A673 (cell line): Measurements from ENCODE around the gene ANTXRL. TPM values are rescaled to one million over a fixed set of nuclear protein-coding genes. Genes with fewer than 3 reads are reported as not detected.
"Not testable (repeated sequence)": the region's sequence is repeated elsewhere in the genome, so short reads cannot be mapped to it uniquely, and the experiment has no call there.

Source experiments
- BruUV-seq: library from RNA; stranded (reverse); fragments of 400-500 nt; replicated peaks from 2 replicates; lab custom pipeline; 2021; lab: Mats Ljungman, UMichigan
- CTCF ChIA-PET: fragments of 300-600 bp; sonication (Branson Sonifier 250); formaldehyde crosslinking; loops from one replicate; lab custom pipeline; 2022; ENCODE audit warnings: antibody characterized with exemption; lab: Charles Lee
- POLR2A ChIA-PET: fragments of 300-600 bp; sonication (Branson Sonifier 250); formaldehyde crosslinking; loops from one replicate; lab custom pipeline; 2022; ENCODE audit warnings: antibody characterized with exemption; ENCODE audit not compliant: low non-redundant PET; lab: Charles Lee
- DNase-seq: peaks from one replicate; pipeline ENCODE4 v3.0.0-alpha.2; 2015; ENCODE audit warnings: low spot score
- H3K27ac ChIP-seq: fragments of 200-600 bp; sonication (generic); 2 replicates; pipeline ENCODE4 v1.5.1; 2016; ENCODE audit warnings: mixed run types, low read depth, mild to moderate bottlenecking, mixed read lengths, antibody characterized with exemption, low read length; ENCODE audit not compliant: poor library complexity, severe bottlenecking
- H3K27me3 ChIP-seq: fragments of 200-600 bp; sonication (generic); replicated peaks from 2 replicates; pipeline ENCODE4 v1.6.1; 2017; ENCODE audit warnings: mixed run types, low read depth, mild to moderate bottlenecking, mixed read lengths, antibody characterized with exemption, low read length; ENCODE audit not compliant: insufficient read depth, poor library complexity
- H3K36me3 ChIP-seq: fragments of 200-600 bp; sonication (generic); 2 replicates; pipeline ENCODE4 v1.6.1; 2016; ENCODE audit warnings: mixed run types, mild to moderate bottlenecking, mixed read lengths, antibody characterized with exemption, low read length; ENCODE audit not compliant: insufficient read depth, poor library complexity, severe bottlenecking
- H3K4me1 ChIP-seq: fragments of 200-600 bp; sonication (generic); 2 replicates; pipeline ENCODE4 v1.6.1; 2017; ENCODE audit warnings: mixed run types, mild to moderate bottlenecking, mixed read lengths, antibody characterized with exemption, low read length; ENCODE audit not compliant: insufficient read depth, poor library complexity, severe bottlenecking
- H3K4me3 ChIP-seq: fragments of 200-600 bp; sonication (generic); 2 replicates; pipeline ENCODE4 v1.5.1; 2016; ENCODE audit warnings: low read depth, mixed run types, mild to moderate bottlenecking, mixed read lengths, low read length; ENCODE audit not compliant: poor library complexity, severe bottlenecking
- H3K9me3 ChIP-seq: fragments of 200-600 bp; sonication (generic); 2 replicates; pipeline ENCODE4 v1.6.1; 2016; ENCODE audit warnings: mixed run types, low read depth, mild to moderate bottlenecking, mixed read lengths, antibody characterized with exemption, low read length; ENCODE audit not compliant: poor library complexity, severe bottlenecking
- EZH2 ChIP-seq: fragments of 200-600 bp; sonication (generic); IDR thresholded peaks from 2 replicates; pipeline ENCODE4 v1.6.1; 2017; ENCODE audit warnings: borderline replicate concordance, low read depth, mild to moderate bottlenecking, mixed read lengths, antibody characterized with exemption, low read length; ENCODE audit not compliant: poor library complexity, severe bottlenecking
- intact Hi-C: fragments of 100-400 bp; cut with micrococcal nuclease; formaldehyde crosslinking; loops from one replicate; pipeline ENCODE4 v1.10.0; 2022; ENCODE audit not compliant: unreplicated experiment
- total RNA-seq: library from RNA; stranded (reverse); gene quantifications from 2 replicates; pipeline ENCODE4 v1.2.3, GENCODE V29; 2021
- TF ChIP-seq, protein P1 (sequence below): fragments of 300-800, 200-600 bp; sonication (generic); conservative IDR thresholded peaks from 2 replicates; pipeline ENCODE4 v1.5.1; 2017; ENCODE audit warnings: low read depth, mild to moderate bottlenecking, antibody characterized with exemption, low read length, moderate library complexity, mixed read lengths

Gene ANTXRL
- total RNA-seq, 1 experiment from 2014 or later = not detected

DNA sequence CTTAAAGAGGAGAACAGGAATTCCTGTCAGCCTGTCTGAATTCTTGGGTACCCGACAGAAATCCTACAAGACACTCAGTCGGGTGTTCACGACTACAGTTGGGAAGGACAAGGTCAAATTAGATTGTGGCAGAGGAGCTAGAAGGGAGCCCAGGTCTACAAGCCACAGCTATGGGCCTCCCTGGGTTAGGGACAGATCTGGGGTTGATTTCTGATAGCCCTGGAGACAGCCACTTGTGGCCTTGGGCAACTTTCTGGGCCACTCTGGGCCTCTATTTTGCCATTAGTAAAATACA, 39.7 kb upstream of the ANTXRL start:
- H3K27ac ChIP-seq = no peak overlapping the region
- BruUV-seq = no TSS peak

DNA sequence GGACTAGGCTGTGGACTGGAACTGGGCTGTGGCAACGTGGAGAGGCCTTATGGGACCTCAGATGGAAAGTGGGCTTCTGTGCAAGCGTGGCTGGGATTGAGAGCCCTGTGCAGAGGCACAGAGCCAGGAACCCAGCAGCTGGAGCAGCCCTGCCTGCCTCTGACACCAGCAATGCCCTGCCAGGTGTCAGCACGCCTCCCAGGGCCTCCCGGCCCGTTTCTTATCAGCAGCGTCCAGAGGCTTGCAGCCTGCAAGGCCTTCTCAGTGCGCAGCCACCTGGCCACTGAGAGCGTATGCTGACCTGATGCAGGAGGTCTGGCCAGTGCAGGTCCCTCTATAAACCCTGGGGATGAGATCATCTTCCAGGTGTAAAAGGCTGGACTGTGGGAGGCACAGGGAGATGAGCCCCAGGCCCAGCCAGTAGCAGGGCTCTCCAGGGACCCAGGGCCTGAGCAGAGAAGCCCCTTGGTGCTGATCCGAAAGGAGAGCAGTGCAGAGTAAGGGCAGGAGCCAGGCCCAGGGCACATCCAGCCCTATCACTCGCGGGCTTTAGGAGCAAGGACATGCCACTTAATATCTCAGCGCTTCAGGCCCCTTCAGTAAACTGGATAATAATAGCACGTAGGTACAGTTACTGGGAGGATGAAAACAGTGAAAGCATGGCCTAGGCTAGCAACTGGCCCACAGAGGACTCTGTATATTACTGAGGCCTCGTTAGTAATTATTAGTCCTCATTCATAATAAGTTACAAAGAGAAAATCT, 38.8 kb upstream of the ANTXRL start:
- no peak for TF ChIP-seq EZH2
- TF ChIP-seq, protein P1, sequence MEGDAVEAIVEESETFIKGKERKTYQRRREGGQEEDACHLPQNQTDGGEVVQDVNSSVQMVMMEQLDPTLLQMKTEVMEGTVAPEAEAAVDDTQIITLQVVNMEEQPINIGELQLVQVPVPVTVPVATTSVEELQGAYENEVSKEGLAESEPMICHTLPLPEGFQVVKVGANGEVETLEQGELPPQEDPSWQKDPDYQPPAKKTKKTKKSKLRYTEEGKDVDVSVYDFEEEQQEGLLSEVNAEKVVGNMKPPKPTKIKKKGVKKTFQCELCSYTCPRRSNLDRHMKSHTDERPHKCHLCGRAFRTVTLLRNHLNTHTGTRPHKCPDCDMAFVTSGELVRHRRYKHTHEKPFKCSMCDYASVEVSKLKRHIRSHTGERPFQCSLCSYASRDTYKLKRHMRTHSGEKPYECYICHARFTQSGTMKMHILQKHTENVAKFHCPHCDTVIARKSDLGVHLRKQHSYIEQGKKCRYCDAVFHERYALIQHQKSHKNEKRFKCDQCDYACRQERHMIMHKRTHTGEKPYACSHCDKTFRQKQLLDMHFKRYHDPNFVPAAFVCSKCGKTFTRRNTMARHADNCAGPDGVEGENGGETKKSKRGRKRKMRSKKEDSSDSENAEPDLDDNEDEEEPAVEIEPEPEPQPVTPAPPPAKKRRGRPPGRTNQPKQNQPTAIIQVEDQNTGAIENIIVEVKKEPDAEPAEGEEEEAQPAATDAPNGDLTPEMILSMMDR = no peak
- H3K27me3 ChIP-seq = no peaks in the 10 kb centered on the region
- ChIA-PET CTCF (no interaction called here), POLR2A (no interaction called here)
- no peak overlapping the region for H3K27ac ChIP-seq
- DNase-seq = no peak
- intact Hi-C loops = no loop called here
- no peak overlapping the region for H3K4me3 ChIP-seq
- BruUV-seq = no TSS peak
- H3K9me3 ChIP-seq = no peaks in the 10 kb centered on the region
- no peaks in the 10 kb centered on the region for H3K36me3 ChIP-seq
- H3K4me1 ChIP-seq = no peaks in the 10 kb centered on the region

More for the DNA sequence above, 39.7 kb upstream of the ANTXRL start:
- POLR2A ChIA-PET = no interaction called here
- CTCF ChIA-PET = no interaction called here
- no peaks in the 10 kb centered on the region for H3K9me3 ChIP-seq
- H3K4me1 ChIP-seq = no peaks in the 10 kb centered on the region
- no peak overlapping the region for H3K4me3 ChIP-seq
- no peaks in the 10 kb centered on the region for H3K36me3 ChIP-seq
- intact Hi-C loops = no loop called here
- no peak for DNase-seq
- no peak for TF ChIP-seq EZH2
- TF ChIP-seq, protein P1 = no peak
- peaks cover 4% of the 10 kb centered on the region for H3K27me3 ChIP-seq

DNA sequence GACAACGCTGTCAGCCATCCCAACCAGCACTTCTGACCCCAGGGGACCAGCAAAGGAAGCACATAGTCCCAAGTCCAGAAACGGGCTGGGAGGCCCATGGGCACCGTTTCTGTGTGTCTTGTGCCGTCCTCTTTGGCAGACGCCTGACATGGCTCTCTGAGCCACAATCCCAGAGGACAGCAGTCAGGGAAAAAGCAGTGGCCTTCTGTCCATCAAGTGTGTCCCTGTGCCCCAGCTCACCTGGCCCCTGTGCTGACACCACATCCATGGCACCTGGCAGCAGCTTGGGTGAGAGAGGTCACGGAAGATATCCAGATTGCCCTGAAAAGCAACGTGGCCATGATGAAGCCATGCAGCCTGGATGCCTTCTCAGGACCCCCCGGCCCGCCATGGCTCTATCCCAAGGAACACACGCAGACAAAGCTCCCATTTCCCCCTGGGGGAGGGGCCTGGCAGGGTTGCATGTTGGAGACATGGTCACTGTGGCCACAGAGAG, 38.1 kb upstream of the ANTXRL start:
- BruUV-seq = no TSS peak
- CTCF ChIA-PET = no interaction called here
- POLR2A ChIA-PET = no interaction called here
- no peak for TF ChIP-seq EZH2
- TF ChIP-seq, protein P1 = no peak
- DNase-seq = no peak
- Histone ChIP-seq H3K9me3 (no peaks in the 10 kb centered on the region), H3K27ac (no peak overlapping the region), H3K4me3 (no peak overlapping the region), H3K4me1 (no peaks in the 10 kb centered on the region), H3K36me3 (no peaks in the 10 kb centered on the region), H3K27me3 (no peaks in the 10 kb centered on the region)
- intact Hi-C loops = no loop called here

DNA sequence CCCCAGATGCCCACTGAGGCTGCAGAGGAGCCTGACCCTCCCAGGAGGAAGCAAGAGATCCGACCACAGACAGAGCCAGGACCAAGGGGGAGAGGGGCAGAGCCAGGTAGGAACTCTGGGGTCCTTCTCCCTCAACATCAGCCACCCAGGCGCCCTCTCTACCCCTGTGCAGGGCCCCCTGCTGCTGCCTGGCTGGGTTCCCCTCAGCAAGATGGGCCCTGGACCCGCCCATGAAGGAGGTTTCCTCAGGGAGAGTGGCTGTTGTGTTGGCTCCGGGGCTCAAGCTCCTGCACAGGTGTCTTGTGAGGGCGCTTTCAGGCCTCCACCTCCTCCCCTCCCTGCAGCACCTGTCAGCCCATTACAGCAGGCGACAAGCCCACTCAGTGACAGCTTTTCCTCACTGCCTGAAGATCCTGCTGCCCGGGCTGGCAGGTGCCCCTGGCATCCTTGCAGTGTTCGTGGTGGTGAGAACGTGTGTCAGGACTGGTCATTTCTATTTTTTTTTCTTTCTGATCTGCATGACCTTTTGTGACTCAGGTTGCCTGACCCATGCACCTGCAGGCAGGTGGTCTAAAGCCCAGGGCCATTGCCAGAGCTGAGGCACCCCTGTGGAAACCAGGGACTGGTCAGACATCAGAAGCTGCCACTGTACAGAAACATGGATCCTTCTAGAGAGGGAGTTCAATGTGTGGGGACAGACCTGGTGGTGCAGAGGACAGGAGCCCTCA, 37.0 kb upstream of the ANTXRL start:
- H3K4me3 ChIP-seq, H3K36me3 ChIP-seq, CTCF ChIA-PET, intact Hi-C loops, H3K27ac ChIP-seq, H3K9me3 ChIP-seq, BruUV-seq, H3K4me1 ChIP-seq, POLR2A ChIA-PET, H3K27me3 ChIP-seq, DNase-seq: not testable (repeated sequence)
